ENCODE data around the gene MYCBPAP. TPM values are rescaled to one million over a fixed set of nuclear protein-coding genes. Genes with fewer than 3 reads are reported as not detected.

Gene MYCBPAP
- total and polyA plus RNA-seq, 4 donors, result 0.73 to 6.4 (median 2.8) TPM

DNA sequence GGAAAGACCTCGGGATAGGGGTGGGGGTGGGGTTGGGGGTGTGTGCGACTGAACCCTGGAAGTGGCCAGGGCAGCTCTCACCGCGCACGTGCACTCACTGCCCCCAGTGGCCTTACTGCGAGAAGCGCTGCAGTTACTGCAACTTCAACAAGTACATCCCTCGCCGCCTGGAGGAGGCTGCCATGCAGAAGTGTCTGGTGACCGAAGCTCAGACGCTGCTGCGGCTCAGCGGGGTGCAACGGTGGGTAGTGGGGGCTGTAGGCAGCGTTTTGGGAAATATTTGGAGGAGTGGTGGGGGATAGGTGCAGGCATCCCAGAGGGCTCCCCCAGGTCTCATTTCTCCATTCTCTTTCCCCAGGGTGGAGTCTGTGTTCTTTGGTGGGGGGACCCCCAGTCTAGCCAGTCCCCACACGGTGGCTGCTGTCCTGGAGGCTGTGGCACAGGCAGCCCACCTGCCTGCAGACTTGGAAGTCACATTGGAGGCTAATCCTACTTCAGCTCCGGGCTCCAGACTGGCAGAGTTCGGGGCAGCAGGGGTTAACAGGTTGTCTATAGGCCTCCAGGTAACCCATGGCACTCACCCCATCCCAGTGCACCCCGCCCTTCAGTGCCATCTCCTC is 28.6 kb upstream of the MYCBPAP start:
- Histone ChIP-seq H3K27ac (ENCODE audit: low read depth in 1 of 2, low read length in 1 of 2) (peak overlapping the region in 1 of 2 donors; percentile 95), H3K4me1 (ENCODE audit: control insufficient read depth in 5 of 5, insufficient read depth in 5 of 5, low read length in 5 of 5) (peaks cover 0 to 12% (median 6%) of the 10 kb centered on the region in 5 donors), H3K9ac (ENCODE audit: insufficient read depth in 1 of 2, low read length in 2 of 2) (peak overlapping the region in 1 of 2 donors; percentile 59), H3K4me3 (peak overlapping the region; percentile 88), H3K9me3 (ENCODE audit: control insufficient read depth in 4 of 4, insufficient read depth in 3 of 4, low read length in 3 of 4) (no peaks in the 10 kb centered on the region), H3K27me3 (ENCODE audit: control insufficient read depth in 3 of 3, insufficient read depth in 3 of 3, low read length in 2 of 3) (peaks cover 0 to 6% (median 0%) of the 10 kb centered on the region in 3 donors), H3K36me3 (ENCODE audit: control insufficient read depth in 4 of 4, insufficient read depth in 4 of 4, low read length in 4 of 4) (peaks cover 0 to 22% (median 5%) of the 10 kb centered on the region in 4 donors)
- 15 to 17% methylated on average over 19 of the region's 19 CpGs for WGBS, 2 donors
- TF ChIP-seq, protein P1, sequence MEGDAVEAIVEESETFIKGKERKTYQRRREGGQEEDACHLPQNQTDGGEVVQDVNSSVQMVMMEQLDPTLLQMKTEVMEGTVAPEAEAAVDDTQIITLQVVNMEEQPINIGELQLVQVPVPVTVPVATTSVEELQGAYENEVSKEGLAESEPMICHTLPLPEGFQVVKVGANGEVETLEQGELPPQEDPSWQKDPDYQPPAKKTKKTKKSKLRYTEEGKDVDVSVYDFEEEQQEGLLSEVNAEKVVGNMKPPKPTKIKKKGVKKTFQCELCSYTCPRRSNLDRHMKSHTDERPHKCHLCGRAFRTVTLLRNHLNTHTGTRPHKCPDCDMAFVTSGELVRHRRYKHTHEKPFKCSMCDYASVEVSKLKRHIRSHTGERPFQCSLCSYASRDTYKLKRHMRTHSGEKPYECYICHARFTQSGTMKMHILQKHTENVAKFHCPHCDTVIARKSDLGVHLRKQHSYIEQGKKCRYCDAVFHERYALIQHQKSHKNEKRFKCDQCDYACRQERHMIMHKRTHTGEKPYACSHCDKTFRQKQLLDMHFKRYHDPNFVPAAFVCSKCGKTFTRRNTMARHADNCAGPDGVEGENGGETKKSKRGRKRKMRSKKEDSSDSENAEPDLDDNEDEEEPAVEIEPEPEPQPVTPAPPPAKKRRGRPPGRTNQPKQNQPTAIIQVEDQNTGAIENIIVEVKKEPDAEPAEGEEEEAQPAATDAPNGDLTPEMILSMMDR (IDR thresholded peaks at IDR 0.05; ENCODE audit: control extremely low read depth, extremely low read depth), result peak; percentile 6
- peak; percentile 42 for ATAC-seq (ENCODE audit: insufficient read depth, low FRiP score)
- DNase-seq, result peak; percentile 84 to 86 (median 86)

DNA sequence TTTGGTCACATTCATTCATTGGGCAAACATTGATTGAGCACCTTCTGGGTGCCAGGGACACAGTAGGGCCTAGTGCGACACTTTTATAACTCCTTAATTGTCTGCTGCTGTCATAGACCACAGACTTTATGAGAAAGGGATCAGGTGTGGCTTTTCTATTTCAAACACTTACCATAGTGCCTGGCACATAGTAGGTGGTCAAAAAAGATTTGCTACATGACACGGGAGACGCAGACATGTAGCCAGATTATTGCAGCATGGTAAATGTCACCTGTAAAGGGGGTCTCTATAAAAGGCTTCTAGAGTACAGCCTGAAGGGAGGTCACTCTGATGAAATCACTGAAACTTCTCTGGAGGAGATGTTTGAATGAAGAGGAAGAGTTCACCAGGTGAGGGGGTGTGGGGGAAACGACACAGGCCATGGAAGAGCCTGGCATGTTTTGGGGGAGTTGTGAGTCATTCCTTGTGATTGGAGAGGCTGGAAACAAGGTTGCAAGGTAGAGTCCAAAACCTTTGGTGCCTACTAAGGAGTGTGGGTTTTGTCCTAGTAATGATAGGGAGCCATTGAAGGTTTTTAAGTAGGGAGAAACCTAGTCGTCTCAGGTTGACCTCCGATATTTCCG is 28.0 kb upstream of the MYCBPAP start:
- H3K4me3 ChIP-seq, result no peak overlapping the region

DNA sequence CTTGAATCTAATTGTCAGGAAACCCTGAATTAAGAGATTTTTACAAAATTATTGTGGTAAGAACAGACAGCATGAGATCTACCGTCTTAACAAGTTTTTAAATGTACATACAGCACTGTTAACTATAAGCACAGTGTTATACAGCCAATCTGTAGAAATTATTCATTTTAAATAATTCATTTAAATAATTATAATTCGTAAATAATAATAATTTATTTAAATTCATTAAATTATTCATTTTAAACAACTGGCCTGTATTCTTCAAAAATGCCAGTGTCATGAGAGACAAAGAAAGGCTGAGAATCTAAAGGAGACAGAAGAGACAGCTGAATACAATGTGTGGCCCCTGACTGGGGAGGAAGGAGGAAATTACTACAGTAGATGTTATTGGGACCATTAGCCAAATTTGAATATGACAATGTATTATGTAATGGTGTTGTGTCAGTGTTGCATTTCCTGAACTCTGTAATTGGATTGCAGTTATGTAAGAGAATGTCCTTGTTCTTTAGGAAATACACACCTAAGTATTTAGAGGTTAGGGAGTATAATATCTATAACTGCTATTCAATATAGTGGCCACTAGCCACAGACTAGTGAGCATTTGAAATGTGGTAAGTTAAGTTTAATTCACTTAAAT is 27.3 kb upstream of the MYCBPAP start:
- TF ChIP-seq, protein P1 (IDR thresholded peaks at IDR 0.05; ENCODE audit: control extremely low read depth, extremely low read depth), result no peak
- Histone ChIP-seq H3K9ac (ENCODE audit: insufficient read depth in 1 of 2, low read length in 2 of 2) (no peak overlapping the region), H3K4me1 (ENCODE audit: control insufficient read depth in 5 of 5, insufficient read depth in 5 of 5, low read length in 5 of 5) (peaks cover 0 to 12% (median 6%) of the 10 kb centered on the region in 5 donors), H3K4me3 (no peak overlapping the region), H3K27me3 (ENCODE audit: control insufficient read depth in 3 of 3, insufficient read depth in 3 of 3, low read length in 2 of 3) (peaks cover 0 to 6% (median 0%) of the 10 kb centered on the region in 3 donors), H3K9me3 (ENCODE audit: control insufficient read depth in 4 of 4, insufficient read depth in 3 of 4, low read length in 3 of 4) (no peaks in the 10 kb centered on the region), H3K36me3 (ENCODE audit: control insufficient read depth in 4 of 4, insufficient read depth in 4 of 4, low read length in 4 of 4) (peaks cover 6 to 32% (median 9%) of the 10 kb centered on the region in 4 donors), H3K27ac (ENCODE audit: low read depth in 1 of 2, low read length in 1 of 2) (no peak overlapping the region)
- WGBS, 2 donors, result 79 to 91% methylated on average over 2 of the region's 2 CpGs
- DNase-seq (no peak), ATAC-seq (ENCODE audit: insufficient read depth, low FRiP score) (no peak)

More for the DNA sequence above, 28.0 kb upstream of the MYCBPAP start:
- peaks cover 0 to 6% (median 0%) of the 10 kb centered on the region in 3 donors for H3K27me3 ChIP-seq (ENCODE audit: control insufficient read depth in 3 of 3, insufficient read depth in 3 of 3, low read length in 2 of 3)
- no peak for ATAC-seq (ENCODE audit: insufficient read depth, low FRiP score)
- DNase-seq, result peak in 1 of 3 donors; percentile 2
- TF ChIP-seq, protein P1 (IDR thresholded peaks at IDR 0.05; ENCODE audit: control extremely low read depth, extremely low read depth), result no peak
- H3K9ac ChIP-seq (ENCODE audit: insufficient read depth in 1 of 2, low read length in 2 of 2), result no peak overlapping the region
- H3K27ac ChIP-seq (ENCODE audit: low read depth in 1 of 2, low read length in 1 of 2), result no peak overlapping the region
- 87 to 89% methylated on average over 7 of the region's 7 CpGs for WGBS, 2 donors
- H3K9me3 ChIP-seq (ENCODE audit: control insufficient read depth in 4 of 4, insufficient read depth in 3 of 4, low read length in 3 of 4), result no peaks in the 10 kb centered on the region
- peaks cover 0 to 12% (median 6%) of the 10 kb centered on the region in 5 donors for H3K4me1 ChIP-seq (ENCODE audit: control insufficient read depth in 5 of 5, insufficient read depth in 5 of 5, low read length in 5 of 5)
- H3K36me3 ChIP-seq (ENCODE audit: control insufficient read depth in 4 of 4, insufficient read depth in 4 of 4, low read length in 4 of 4), result peaks cover 3 to 26% (median 7%) of the 10 kb centered on the region in 4 donors
